Activated T-cell treated with anti-CD3 and anti-CD28 coated beads, Interleukin-2, amount 50 U/mL, for 1 hour (primary cell): ENCODE data around the gene SYNGR3.
"Not testable (repeated sequence)": the region's sequence is repeated elsewhere in the genome, so short reads cannot be mapped to it uniquely, and the experiment has no call there.

Experiments
- DNase-seq: peaks from one replicate; pipeline ENCODE4 v3.0.0-alpha.2; 2020

Gene SYNGR3

GRCh38 chr16:2011726-2012125 lies 22.0 kb downstream of the SYNGR3 start:
- not testable (repeated sequence) for DNase-seq

GRCh38 chr16:2013527-2013926 lies 23.8 kb downstream of the SYNGR3 start:
- DNase-seq = no peak

GRCh38 chr16:2015117-2015946 lies 25.6 kb downstream of the SYNGR3 start:
- no peak for DNase-seq

GRCh38 chr16:2015947-2016208 lies 26.1 kb downstream of the SYNGR3 start:
- no peak for DNase-seq

- DNase-seq = peak; percentile 39
These were observed 26.7 kb downstream of the SYNGR3 start for GRCh38 chr16:2016407-2016922.

GRCh38 chr16:2019518-2019920 lies 29.7 kb downstream of the SYNGR3 start, which contains the start of gene NPW:
NPW (plus strand) TSS chr16:2019785.
- DNase-seq = no peak

- DNase-seq = no peak
These were observed 30.4 kb downstream of the SYNGR3 start for GRCh38 chr16:2019921-2020831.

GRCh38 chr16:2022723-2023091 lies 32.9 kb downstream of the SYNGR3 start:
- DNase-seq = no peak

GRCh38 chr16:2023092-2024031 lies 33.6 kb downstream of the SYNGR3 start:
- peak; percentile 99 for DNase-seq

- no peak for DNase-seq
These were observed 34.3 kb downstream of the SYNGR3 start for GRCh38 chr16:2024032-2024420.

- DNase-seq = no peak
These were observed 35.5 kb downstream of the SYNGR3 start for GRCh38 chr16:2025251-2025650.

GRCh38 chr16:2025878-2026460 lies 36.2 kb downstream of the SYNGR3 start:
- no peak for DNase-seq

GRCh38 chr16:2026461-2027023 lies 36.8 kb downstream of the SYNGR3 start, which contains the start of gene NHERF2:
NHERF2 (plus strand) TSS chr16:2026902; CDS start chr16:2027006, 104 bp downstream.
- DNase-seq = peak; percentile 60

GRCh38 chr16:2027024-2028010 lies 37.5 kb downstream of the SYNGR3 start:
- no peak for DNase-seq

GRCh38 chr16:2028146-2028545 lies 38.4 kb downstream of the SYNGR3 start:
- no peak for DNase-seq

- no peak for DNase-seq
These were observed 39.0 kb downstream of the SYNGR3 start for GRCh38 chr16:2028620-2029220.

- no peak for DNase-seq
These were observed 39.6 kb downstream of the SYNGR3 start for GRCh38 chr16:2029350-2029749.

- DNase-seq = no peak
These were observed 40.3 kb downstream of the SYNGR3 start for GRCh38 chr16:2030036-2030435.

GRCh38 chr16:2031081-2031577 lies 41.4 kb downstream of the SYNGR3 start:
- DNase-seq = no peak
